MM.1S (cell line): ENCODE measurements around the gene ZNF568.

Experiments used
- DNase-seq: peaks from one replicate; pipeline ENCODE4 v3.0.0-alpha.2; 2015
- H2AFZ ChIP-seq: fragments of 300-600 bp; sonication (generic); 2 replicates; pipeline ENCODE4 v1.6.0; 2016; ENCODE audit warnings: antibody characterized with exemption, low read length
- H3F3A ChIP-seq: fragments of 300-600 bp; sonication (generic); 2 replicates; pipeline ENCODE4 v1.6.1; 2016; ENCODE audit warnings: mild to moderate bottlenecking, antibody characterized with exemption, low read length, moderate library complexity, mixed read lengths; ENCODE audit not compliant: insufficient read depth
- H3K27ac ChIP-seq: fragments of 300-600 bp; sonication (generic); 2 replicates; pipeline ENCODE4 v1.5.1; 2016; ENCODE audit warnings: mild to moderate bottlenecking, low read length
- H3K27me3 ChIP-seq: fragments of 300-600 bp; sonication (generic); replicated peaks from 2 replicates; pipeline ENCODE4 v1.6.0; 2016; ENCODE audit warnings: low read length; ENCODE audit not compliant: insufficient read depth
- H3K36me3 ChIP-seq: fragments of 300-600 bp; sonication (generic); replicated peaks from 2 replicates; pipeline ENCODE4 v1.6.1; 2016; ENCODE audit warnings: mild to moderate bottlenecking, low read length, mixed read lengths; ENCODE audit not compliant: insufficient read depth
- H3K4me1 ChIP-seq: fragments of 300-600 bp; sonication (generic); 2 replicates; pipeline ENCODE4 v1.6.1; 2016; ENCODE audit warnings: low read length, mixed read lengths
- H3K4me2 ChIP-seq: fragments of 300-600 bp; sonication (generic); 2 replicates; pipeline ENCODE4 v1.6.0; 2016; ENCODE audit warnings: low read depth, low read length
- H3K4me3 ChIP-seq: fragments of 300-600 bp; sonication (generic); 2 replicates; pipeline ENCODE4 v1.5.1; 2016; ENCODE audit warnings: low read length, mixed read lengths
- H3K79me2 ChIP-seq: fragments of 300-600 bp; sonication (generic); 2 replicates; pipeline ENCODE4 v1.6.1; 2016; ENCODE audit warnings: mixed run types, low read length, mixed read lengths
- H3K9ac ChIP-seq: fragments of 300-600 bp; sonication (generic); 2 replicates; pipeline ENCODE4 v1.6.1; 2016; ENCODE audit warnings: low read length, mixed read lengths
- H3K9me2 ChIP-seq: fragments of 300-600 bp; sonication (generic); replicated peaks from 2 replicates; pipeline ENCODE4 v1.6.1; 2016; ENCODE audit warnings: mild to moderate bottlenecking, low read length, mixed read lengths; ENCODE audit not compliant: insufficient read depth
- H3K9me3 ChIP-seq: fragments of 300-600 bp; sonication (generic); replicated peaks from 2 replicates; pipeline ENCODE4 v1.6.1; 2016; ENCODE audit warnings: mild to moderate bottlenecking, low read length, mixed read lengths; ENCODE audit not compliant: insufficient read depth
- H4K20me1 ChIP-seq: fragments of 300-600 bp; sonication (generic); 2 replicates; pipeline ENCODE4 v1.6.1; 2016; ENCODE audit warnings: mild to moderate bottlenecking, low read length, moderate library complexity, mixed read lengths; ENCODE audit not compliant: insufficient read depth
- EZH2 ChIP-seq: fragments of 300-600 bp; sonication (generic); optimal IDR thresholded peaks from 2 replicates; pipeline ENCODE3; 2017; ENCODE audit warnings: low read depth, mild to moderate bottlenecking, antibody characterized with exemption, low read length, mixed read lengths
- EZH2phosphoT487 ChIP-seq: fragments of 300-600 bp; sonication (generic); IDR thresholded peaks from 2 replicates; pipeline ENCODE4 v1.6.1; 2018; ENCODE audit warnings: antibody characterized with exemption, low read length
- TF ChIP-seq, protein P1 (sequence below): fragments of 300-600 bp; sonication (generic); IDR thresholded peaks from 2 replicates; pipeline ENCODE4 v1.5.1; 2016; ENCODE audit warnings: antibody characterized with exemption, low read length, mixed read lengths

ZNF568 gene

DNA sequence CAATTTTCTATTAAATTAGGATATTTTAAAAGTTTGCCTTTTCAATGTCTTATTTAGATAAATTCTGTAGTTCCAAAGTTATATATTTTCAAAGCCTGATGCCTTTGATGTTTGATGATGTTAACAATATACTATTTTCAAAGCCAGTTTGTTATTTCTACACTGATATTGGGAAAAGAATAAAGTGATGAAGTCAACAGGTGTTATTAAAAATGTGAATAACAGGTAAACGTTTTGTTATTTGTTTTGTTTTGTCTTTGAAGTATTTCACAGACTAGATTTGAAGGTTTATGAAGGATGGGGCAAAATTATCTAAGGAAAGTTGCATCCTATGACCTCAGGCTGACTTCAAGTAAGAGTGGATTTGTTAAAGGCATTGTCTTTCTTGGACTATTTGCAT lies 129.0 kb downstream of the ZNF568 start:
- Histone ChIP-seq H3K79me2 (no peaks in the 10 kb centered on the region), H3K9me2 (no peaks in the 10 kb centered on the region), H3K4me3 (no peak overlapping the region), H3K36me3 (no peaks in the 10 kb centered on the region), H4K20me1 (no peaks in the 10 kb centered on the region), H3K4me2 (no peak overlapping the region), H3K9me3 (no peaks in the 10 kb centered on the region), H3K27me3 (no peaks in the 10 kb centered on the region), H3F3A (no peaks in the 10 kb centered on the region), H2AFZ (no peak overlapping the region), H3K9ac (no peak overlapping the region), H3K4me1 (no peaks in the 10 kb centered on the region), H3K27ac (no peak overlapping the region)
- DNase-seq, result no peak
- TF ChIP-seq, protein P1, sequence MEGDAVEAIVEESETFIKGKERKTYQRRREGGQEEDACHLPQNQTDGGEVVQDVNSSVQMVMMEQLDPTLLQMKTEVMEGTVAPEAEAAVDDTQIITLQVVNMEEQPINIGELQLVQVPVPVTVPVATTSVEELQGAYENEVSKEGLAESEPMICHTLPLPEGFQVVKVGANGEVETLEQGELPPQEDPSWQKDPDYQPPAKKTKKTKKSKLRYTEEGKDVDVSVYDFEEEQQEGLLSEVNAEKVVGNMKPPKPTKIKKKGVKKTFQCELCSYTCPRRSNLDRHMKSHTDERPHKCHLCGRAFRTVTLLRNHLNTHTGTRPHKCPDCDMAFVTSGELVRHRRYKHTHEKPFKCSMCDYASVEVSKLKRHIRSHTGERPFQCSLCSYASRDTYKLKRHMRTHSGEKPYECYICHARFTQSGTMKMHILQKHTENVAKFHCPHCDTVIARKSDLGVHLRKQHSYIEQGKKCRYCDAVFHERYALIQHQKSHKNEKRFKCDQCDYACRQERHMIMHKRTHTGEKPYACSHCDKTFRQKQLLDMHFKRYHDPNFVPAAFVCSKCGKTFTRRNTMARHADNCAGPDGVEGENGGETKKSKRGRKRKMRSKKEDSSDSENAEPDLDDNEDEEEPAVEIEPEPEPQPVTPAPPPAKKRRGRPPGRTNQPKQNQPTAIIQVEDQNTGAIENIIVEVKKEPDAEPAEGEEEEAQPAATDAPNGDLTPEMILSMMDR, result no peak
- TF ChIP-seq EZH2 (no peak), EZH2phosphoT487 (no peak)
